Karpas-422 (cell line): ENCODE results near the gene BLCAP. TPM values are rescaled to one million over a fixed set of nuclear protein-coding genes. Genes with fewer than 3 reads are reported as not detected.
"Not testable (repeated sequence)": the region's sequence is repeated elsewhere in the genome, so short reads cannot be mapped to it uniquely, and the experiment has no call there.

Source experiments
- DNase-seq: peaks from one replicate; pipeline ENCODE4 v3.0.0-alpha.2; 2015
- H2AFZ ChIP-seq: fragments of 200-600 bp; sonication (generic); 2 replicates; pipeline ENCODE4 v1.6.1; 2014; ENCODE audit warnings: antibody characterized with exemption, low read length, mixed read lengths
- H3K27ac ChIP-seq: fragments of 200-600 bp; sonication (generic); 2 replicates; pipeline ENCODE4 v1.5.1; 2014; ENCODE audit warnings: mild to moderate bottlenecking, low read length, moderate library complexity
- H3K27me3 ChIP-seq: fragments of 200-600 bp; sonication (generic); 2 replicates; pipeline ENCODE4 v1.6.1; 2014; ENCODE audit warnings: low read length, mixed read lengths
- H3K36me3 ChIP-seq: fragments of 200-600 bp; sonication (generic); 2 replicates; pipeline ENCODE4 v1.6.1; 2014; ENCODE audit warnings: low read length, mixed read lengths; ENCODE audit not compliant: insufficient read depth
- H3K4me1 ChIP-seq: fragments of 200-600 bp; sonication (generic); 2 replicates; pipeline ENCODE4 v1.6.1; 2014; ENCODE audit warnings: mild to moderate bottlenecking, low read length, mixed read lengths
- H3K4me2 ChIP-seq: fragments of 200-600 bp; sonication (generic); 2 replicates; pipeline ENCODE4 v1.6.1; 2014; ENCODE audit warnings: low read length, low read depth, mild to moderate bottlenecking; ENCODE audit not compliant: poor library complexity, severe bottlenecking
- H3K4me3 ChIP-seq: fragments of 200-600 bp; sonication (generic); 2 replicates; pipeline ENCODE4 v1.5.1; 2014; ENCODE audit warnings: mild to moderate bottlenecking, antibody characterized with exemption, low read length, mixed read lengths
- H3K79me2 ChIP-seq: fragments of 200-600 bp; sonication (generic); 2 replicates; pipeline ENCODE4 v1.6.1; 2014; ENCODE audit warnings: mild to moderate bottlenecking, low read length, mixed read lengths
- H3K9ac ChIP-seq: fragments of 200-600 bp; sonication (generic); 2 replicates; pipeline ENCODE4 v1.6.0; 2014; ENCODE audit warnings: low read length
- H3K9me2 ChIP-seq: fragments of 200-600 bp; sonication (generic), shearing (Covaris generic); replicated peaks from 2 replicates; pipeline ENCODE4 v1.6.0; 2014; ENCODE audit warnings: mild to moderate bottlenecking, low read length, moderate library complexity; ENCODE audit not compliant: insufficient read depth
- H3K9me3 ChIP-seq: fragments of 300-700, 200-600 bp; sonication (generic); 2 replicates; pipeline ENCODE4 v1.6.1; 2014; ENCODE audit warnings: low read length, mixed read lengths
- H4K20me1 ChIP-seq: fragments of 200-600 bp; sonication (generic); 2 replicates; pipeline ENCODE4 v1.6.1; 2014; ENCODE audit warnings: mild to moderate bottlenecking, antibody characterized with exemption, low read length, low read depth; ENCODE audit not compliant: insufficient read depth
- total RNA-seq: library from RNA; depleted of rRNA; stranded (reverse); fragments of >200 nt; shearing (Covaris generic); gene quantifications from 2 replicates; pipeline ENCODE4 v1.2.3, GENCODE V29; 2014; ENCODE audit warnings: low replicate concordance

Gene BLCAP
- total RNA-seq, 1 experiment from 2014 or later, result 119 TPM

DNA sequence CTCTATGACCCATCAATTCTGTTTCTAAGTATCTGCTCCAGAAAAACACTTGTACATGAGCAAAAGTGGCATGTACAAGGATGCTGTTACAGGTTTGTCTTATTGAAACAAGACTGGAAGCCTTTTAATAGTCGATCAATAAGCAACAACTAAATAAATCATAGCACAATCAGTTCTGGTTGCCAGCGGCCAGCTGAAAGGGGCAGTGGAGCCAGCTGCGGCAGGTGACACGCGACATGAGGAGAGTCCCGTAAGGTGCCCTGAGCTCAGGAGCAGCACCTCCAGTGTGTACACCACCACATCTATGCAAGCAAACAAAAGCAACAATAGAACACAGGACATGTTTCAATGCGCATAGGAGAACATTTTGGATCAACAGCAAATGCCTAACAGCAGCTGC is 27.4 kb downstream of the BLCAP start:
- Histone ChIP-seq H4K20me1 (no peaks in the 10 kb centered on the region), H2AFZ (no peak overlapping the region), H3K9me2 (no peaks in the 10 kb centered on the region), H3K4me1 (peaks cover 23% of the 10 kb centered on the region), H3K9ac (no peak overlapping the region), H3K9me3 (no peaks in the 10 kb centered on the region), H3K27ac (no peak overlapping the region), H3K4me3 (no peak overlapping the region), H3K27me3 (no peaks in the 10 kb centered on the region), H3K36me3 (no peaks in the 10 kb centered on the region), H3K4me2 (no peak overlapping the region), H3K79me2 (no peaks in the 10 kb centered on the region)
- no peak for DNase-seq

DNA sequence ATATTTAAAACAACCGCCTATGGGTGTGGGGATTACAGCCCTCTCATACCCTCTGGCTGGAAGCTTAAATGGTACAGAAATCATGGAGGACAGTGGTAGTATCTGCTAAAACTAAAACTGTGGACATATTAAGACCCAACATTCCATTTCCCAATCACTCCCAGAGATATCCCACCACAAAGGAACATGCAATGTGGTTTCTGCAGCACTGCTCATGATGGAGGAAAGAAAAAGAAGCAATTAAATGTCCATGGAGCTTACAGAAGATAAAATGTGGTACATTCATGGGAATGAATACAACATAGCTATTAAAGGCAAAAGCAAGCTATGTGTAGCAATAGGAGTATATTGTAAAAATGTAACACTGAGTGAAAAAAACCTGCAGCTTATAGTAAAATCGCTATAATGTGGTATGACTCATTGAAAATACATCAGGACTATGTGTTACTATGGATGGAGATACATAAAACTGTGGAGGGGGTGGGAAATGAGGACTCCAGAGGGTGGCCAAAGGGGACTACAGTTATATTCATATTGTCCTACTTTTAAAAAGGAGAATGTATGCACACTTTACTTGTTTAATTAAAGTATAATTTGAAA is 29.5 kb downstream of the BLCAP start:
- no peak overlapping the region for H2AFZ ChIP-seq
- peaks cover 10% of the 10 kb centered on the region for H3K4me1 ChIP-seq
- DNase-seq, result no peak
- no peak overlapping the region for H3K4me2 ChIP-seq
- H3K9ac ChIP-seq, result no peak overlapping the region
- no peaks in the 10 kb centered on the region for H3K9me3 ChIP-seq
- H3K27me3 ChIP-seq, result no peaks in the 10 kb centered on the region
- H4K20me1 ChIP-seq, result no peaks in the 10 kb centered on the region
- H3K36me3 ChIP-seq, result no peaks in the 10 kb centered on the region
- H3K27ac ChIP-seq, result no peak overlapping the region
- H3K9me2 ChIP-seq, result no peaks in the 10 kb centered on the region
- no peaks in the 10 kb centered on the region for H3K79me2 ChIP-seq
- no peak overlapping the region for H3K4me3 ChIP-seq

DNA sequence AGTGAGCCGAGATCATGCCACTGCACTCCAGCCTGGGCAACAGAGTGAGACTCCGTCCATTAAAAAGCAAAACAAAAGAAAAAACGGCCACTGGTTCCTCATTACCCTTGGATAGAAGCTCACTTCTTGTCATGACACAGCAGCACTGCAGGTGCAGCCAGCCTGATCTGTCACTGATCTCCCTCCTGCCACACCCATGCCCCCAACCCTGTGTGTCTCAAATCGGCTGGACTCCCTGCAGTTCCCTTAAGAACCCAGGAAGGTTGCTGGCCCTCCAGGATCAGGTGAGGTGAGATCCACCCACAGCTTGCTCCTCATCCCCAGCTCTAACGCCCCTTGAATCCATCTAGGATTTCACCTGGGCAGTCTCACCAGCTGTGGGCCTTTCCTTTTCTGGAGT is 32.9 kb downstream of the BLCAP start:
- no peaks in the 10 kb centered on the region for H3K27me3 ChIP-seq

DNA sequence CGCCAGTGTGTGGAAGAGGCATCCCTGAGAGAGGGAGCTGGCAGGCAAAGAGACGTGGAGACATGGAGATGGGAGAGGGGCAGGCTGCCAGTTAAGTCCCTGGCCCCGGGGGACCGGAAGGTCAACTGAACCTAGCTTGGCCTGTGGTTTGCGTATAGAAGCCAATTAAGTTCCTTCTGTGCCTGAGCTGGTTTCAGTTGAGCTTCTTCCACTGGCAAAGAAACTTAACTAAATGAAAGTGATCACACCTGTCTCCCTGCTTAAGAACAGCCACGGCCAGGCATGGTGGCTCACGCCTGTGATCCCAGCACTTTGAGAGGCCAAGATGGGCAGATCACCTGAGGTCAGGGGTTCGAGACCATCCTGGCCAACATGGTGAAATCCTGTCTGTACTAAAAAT is 33.4 kb downstream of the BLCAP start:
- Histone ChIP-seq H2AFZ (no peak overlapping the region), H3K9me2 (no peaks in the 10 kb centered on the region), H4K20me1 (no peaks in the 10 kb centered on the region), H3K79me2 (no peaks in the 10 kb centered on the region), H3K36me3 (0 out of 2 replicates have a peak, but pooled peaks cover 5% of the 10 kb centered on the region), H3K27me3 (no peaks in the 10 kb centered on the region), H3K4me3 (no peak overlapping the region), H3K27ac (no peak overlapping the region), H3K9ac (no peak overlapping the region), H3K4me2 (no peak overlapping the region), H3K9me3 (no peaks in the 10 kb centered on the region; the same call in 1 of the 2 replicates), H3K4me1 (peaks cover 10% of the 10 kb centered on the region)
- no peak for DNase-seq

More for the DNA sequence above, 32.9 kb downstream of the BLCAP start:
- Histone ChIP-seq H3K4me1 (peaks cover 10% of the 10 kb centered on the region), H3K36me3 (0 out of 2 replicates have a peak, but pooled peaks cover 5% of the 10 kb centered on the region), H3K27ac (no peak overlapping the region), H3K4me3 (no peak overlapping the region), H3K4me2 (no peak overlapping the region), H3K9me2 (no peaks in the 10 kb centered on the region), H3K9ac (no peak overlapping the region), H2AFZ (no peak overlapping the region), H4K20me1 (no peaks in the 10 kb centered on the region), H3K9me3 (no peaks in the 10 kb centered on the region; the same call in 1 of the 2 replicates), H3K79me2 (no peaks in the 10 kb centered on the region)
- no peak for DNase-seq

DNA sequence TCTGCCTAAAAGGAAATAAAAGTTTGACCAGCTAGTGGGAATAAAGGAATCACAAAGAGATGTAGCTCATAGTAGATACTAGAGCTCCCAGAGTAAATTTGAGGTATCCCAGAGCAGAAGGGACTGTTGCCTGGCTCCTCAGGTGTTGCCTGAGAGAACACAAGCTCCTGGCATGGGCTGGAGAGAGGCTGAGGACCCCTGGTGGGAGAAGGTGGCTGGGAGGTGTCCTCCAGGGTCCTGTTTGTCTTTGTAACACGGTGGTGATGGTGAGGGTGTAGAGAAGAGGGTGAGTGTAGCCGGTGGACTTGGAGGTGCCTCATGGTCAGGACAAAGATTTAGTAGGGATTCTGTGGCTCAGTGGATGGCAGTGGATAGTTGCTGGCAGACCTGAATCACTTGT is 34.7 kb downstream of the BLCAP start:
- Histone ChIP-seq H3K9me2 (no peaks in the 10 kb centered on the region), H3K4me3 (no peak overlapping the region), H3K9ac (no peak overlapping the region), H3K4me1 (peaks cover 11% of the 10 kb centered on the region), H3K36me3 (0 out of 2 replicates have a peak, but pooled peaks cover 5% of the 10 kb centered on the region), H3K27me3 (no peaks in the 10 kb centered on the region), H3K9me3 (no peaks in the 10 kb centered on the region; the same call in 1 of the 2 replicates), H3K4me2 (no peak overlapping the region), H4K20me1 (no peaks in the 10 kb centered on the region), H2AFZ (no peak overlapping the region), H3K79me2 (no peaks in the 10 kb centered on the region), H3K27ac (no peak overlapping the region)
- no peak for DNase-seq

DNA sequence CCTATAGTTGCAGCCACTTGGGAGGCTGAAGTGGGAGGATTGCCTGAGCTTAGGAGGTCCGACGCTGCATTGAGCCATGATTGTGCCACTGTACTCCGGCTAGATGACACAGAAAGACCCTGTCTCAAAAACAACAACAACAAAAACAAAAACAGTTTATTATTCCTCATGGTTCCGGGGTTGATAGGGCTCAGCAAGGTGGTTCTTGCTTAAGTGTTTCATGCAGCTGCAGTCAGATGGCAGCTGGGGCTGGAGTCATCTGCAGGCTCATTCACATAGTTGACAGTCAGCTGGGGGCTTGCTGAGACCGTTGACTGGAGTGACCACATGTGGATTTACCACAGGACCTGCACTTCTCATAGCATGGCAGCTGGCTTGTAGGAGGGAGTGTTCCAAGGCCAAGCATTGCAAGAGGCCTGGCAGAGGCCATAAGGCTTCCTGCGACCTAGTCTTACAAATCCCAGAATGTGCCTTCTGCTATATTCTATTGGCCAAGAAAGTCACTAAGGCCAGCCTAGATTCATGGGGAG is 35.5 kb downstream of the BLCAP start:
- Histone ChIP-seq H4K20me1 (no peaks in the 10 kb centered on the region), H3K36me3 (0 out of 2 replicates have a peak, but pooled peaks cover 5% of the 10 kb centered on the region), H3K27ac (no peak overlapping the region), H2AFZ (no peak overlapping the region), H3K4me1 (peaks cover 19% of the 10 kb centered on the region), H3K79me2 (no peaks in the 10 kb centered on the region), H3K9me2 (no peaks in the 10 kb centered on the region), H3K9ac (no peak overlapping the region), H3K4me2 (no peak overlapping the region), H3K4me3 (no peak overlapping the region), H3K27me3 (no peaks in the 10 kb centered on the region), H3K9me3 (no peaks in the 10 kb centered on the region; the same call in 1 of the 2 replicates)
- DNase-seq, result no peak

DNA sequence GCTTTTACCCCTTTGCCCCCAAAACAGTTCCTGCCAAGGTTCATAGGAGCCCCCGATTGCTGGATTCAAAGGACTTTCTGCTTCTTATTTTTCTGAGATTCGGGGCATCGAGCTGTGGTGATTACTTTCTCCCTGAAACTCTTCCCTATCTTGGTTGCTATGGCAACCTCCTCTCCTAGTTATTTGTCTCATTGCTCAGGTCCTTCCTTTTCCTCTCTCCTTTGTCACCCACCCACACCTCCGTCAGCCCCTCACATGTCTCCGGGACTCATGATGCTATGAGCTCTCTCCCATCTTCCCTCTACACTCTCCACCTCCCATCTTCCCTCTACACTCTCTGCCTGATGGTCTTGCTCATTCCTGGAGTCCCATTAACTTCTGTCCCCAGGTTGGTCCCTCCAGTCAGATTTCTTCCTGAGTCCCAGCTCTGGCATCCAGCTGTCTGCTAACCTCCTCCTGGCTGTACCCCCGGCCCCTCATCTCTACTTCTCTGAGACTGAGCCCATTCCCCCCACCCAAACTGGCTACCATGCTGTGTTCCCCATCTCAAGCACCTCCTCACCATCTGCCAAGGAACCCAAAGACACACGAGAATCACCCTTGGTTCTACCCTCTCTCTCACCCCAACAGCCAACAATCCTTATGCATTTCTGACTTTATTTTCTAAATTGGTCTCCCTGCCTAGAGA is 36.9 kb downstream of the BLCAP start:
- no peak overlapping the region for H3K4me2 ChIP-seq
- H3K79me2 ChIP-seq, result no peaks in the 10 kb centered on the region
- no peaks in the 10 kb centered on the region; the same call in 1 of the 2 replicates for H3K9me3 ChIP-seq
- H3K9ac ChIP-seq, result no peak overlapping the region
- 0 out of 2 replicates have a peak, but pooled peaks cover 5% of the 10 kb centered on the region for H3K36me3 ChIP-seq
- H3K9me2 ChIP-seq, result no peaks in the 10 kb centered on the region
- no peaks in the 10 kb centered on the region for H4K20me1 ChIP-seq
- H3K27ac ChIP-seq, result no peak overlapping the region
- no peaks in the 10 kb centered on the region for H3K27me3 ChIP-seq
- no peak overlapping the region for H3K4me3 ChIP-seq
- peaks cover 26% of the 10 kb centered on the region for H3K4me1 ChIP-seq
- no peak overlapping the region for H2AFZ ChIP-seq
- DNase-seq, result no peak

DNA sequence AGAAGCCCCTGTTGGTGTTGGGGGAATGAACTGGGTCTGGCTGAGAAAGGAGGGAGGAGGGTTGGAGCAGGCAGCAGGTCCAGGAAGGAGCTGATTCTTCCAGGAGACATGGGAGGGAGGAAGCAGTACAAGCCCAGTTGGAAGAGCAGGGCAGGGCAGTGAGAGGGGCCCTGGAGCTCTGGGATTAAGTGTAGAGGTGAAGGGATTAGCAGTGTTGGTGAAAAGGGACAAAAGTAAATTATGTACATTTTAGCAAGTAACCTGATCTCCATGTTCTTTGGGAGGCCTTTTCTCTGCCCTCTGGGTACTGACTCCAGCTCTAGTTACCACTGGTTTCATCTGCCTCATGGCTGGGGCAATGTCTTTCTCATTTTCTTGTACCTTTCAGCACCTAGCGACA is 41.5 kb downstream of the BLCAP start:
- H3K4me1 ChIP-seq, result peaks cover 64% of the 10 kb centered on the region
- H3K9me2 ChIP-seq, H3K4me3 ChIP-seq, H3K9me3 ChIP-seq, H2AFZ ChIP-seq, H3K79me2 ChIP-seq, H3K27me3 ChIP-seq, H3K36me3 ChIP-seq, H4K20me1 ChIP-seq, DNase-seq, H3K9ac ChIP-seq: not testable (repeated sequence)
- H3K27ac ChIP-seq, result 0 out of 2 replicates have a peak overlapping the region, but pooled peaks have one; percentile 8
- H3K4me2 ChIP-seq, result peak overlapping the region; percentile 12
